K562 (cell line): Measurements from ENCODE around the gene TMEM170A. TPM values are rescaled to one million over a fixed set of nuclear protein-coding genes. Genes with fewer than 3 reads are reported as not detected.
A peak's percentile ranks its signal among the peaks of the same experiment; 100 is the strongest.

Experiments used
- ATF6 ChIP-seq: sonication (generic); formaldehyde crosslinking; IDR thresholded peaks from 2 replicates; pipeline ENCODE4 v1.4.0; 2020; ENCODE audit warnings: mild to moderate bottlenecking, missing genetic modification reagents
- EGR1 ChIP-seq: fragments of 450-650 bp; conservative IDR thresholded peaks from 2 replicates; pipeline ENCODE4 v1.6.1; 2017; ENCODE audit warnings: mild to moderate bottlenecking
- EZH2 ChIP-seq: IDR thresholded peaks from 2 replicates; pipeline ENCODE4 v1.6.1; 2012; ENCODE audit warnings: low read depth, mild to moderate bottlenecking, inconsistent platforms, low read length, borderline replicate concordance
- L3MBTL2 ChIP-seq: fragments of 450-650 bp; IDR thresholded peaks from 2 replicates; pipeline ENCODE4 v1.6.1; 2016; ENCODE audit warnings: mild to moderate bottlenecking, moderate library complexity
- LCOR ChIP-seq: sonication (generic); formaldehyde crosslinking; IDR thresholded peaks from 2 replicates; pipeline ENCODE4 v1.8.0; 2022; ENCODE audit warnings: mild to moderate bottlenecking, missing genetic modification reagents
- MTF1 ChIP-seq: fragments of 250-450 bp; sonication (Bioruptor Pico); IDR thresholded peaks from 2 replicates; pipeline ENCODE4 v1.9.0; 2021; ENCODE audit warnings: moderate library complexity, mild to moderate bottlenecking, inconsistent platforms, borderline replicate concordance
- NFXL1 ChIP-seq: fragments of 450-650 bp; formaldehyde crosslinking; IDR thresholded peaks from 2 replicates; pipeline ENCODE4 v1.4.0; 2021; ENCODE audit warnings: mild to moderate bottlenecking
- RERE ChIP-seq: sonication (generic); formaldehyde crosslinking; IDR thresholded peaks from 2 replicates; pipeline ENCODE4 v1.8.0; 2023; ENCODE audit warnings: missing genetic modification reagents, mild to moderate bottlenecking, borderline replicate concordance
- SMAD4 ChIP-seq: fragments of 250-450 bp; sonication (Bioruptor Pico); conservative IDR thresholded peaks from 2 replicates; pipeline ENCODE4 v1.8.0; 2021; ENCODE audit warnings: inconsistent platforms, mild to moderate bottlenecking, moderate library complexity
- SP2 ChIP-seq: IDR thresholded peaks from 2 replicates; pipeline ENCODE4 v1.6.1; 2011; ENCODE audit warnings: mild to moderate bottlenecking, low read depth, low read length, moderate library complexity; ENCODE audit not compliant: poor library complexity, severe bottlenecking; ENCODE audit errors: extremely low read depth
- TAF1 ChIP-seq: IDR thresholded peaks from 2 replicates; pipeline ENCODE4 v1.6.1; 2011; ENCODE audit warnings: mild to moderate bottlenecking, low read length, moderate library complexity; ENCODE audit not compliant: insufficient read depth, control insufficient read depth, severe bottlenecking; ENCODE audit errors: extremely low read depth
- ZNF12 ChIP-seq: sonication (generic); formaldehyde crosslinking; IDR thresholded peaks from 2 replicates; pipeline ENCODE4 v1.4.0; 2020; ENCODE audit warnings: mild to moderate bottlenecking, missing genetic modification reagents
- ZNF165 ChIP-seq: fragments of 250-450 bp; sonication (Bioruptor Pico); IDR thresholded peaks from 2 replicates; pipeline ENCODE4 v1.4.0; 2020; ENCODE audit warnings: borderline replicate concordance
- polyA plus RNA-seq, 8 experiments: library from polyadenylated mRNA; depleted of rRNA in 4 of 8; stranded (reverse) in 5 of 8; unstranded in 3 of 8; fragments of >200 nt; fragmentation: Nextera tagmentation in 2 of 8; fragmentation: Illumina TruSeq in 1 of 8; extraction: Ambion mirVana in 2 of 8; extraction: Trizol in 1 of 8; gene quantifications; 2 replicates each; pipeline versions ENCODE4 v1.2.1 to v1.2.3, GENCODE V29; 2011 to 2014; ENCODE audit warnings: inconsistent platforms in 1 of 8, missing spikeins in 1 of 8
- total RNA-seq, 7 experiments: library from RNA; depleted of rRNA in 6 of 7; stranded (reverse); fragments of >200 nt in 6 of 7; fragmentation: Illumina TruSeq in 2 of 7; extraction: Trizol in 2 of 7; gene quantifications; 2 replicates each; pipeline versions ENCODE4 v1.2.1 to v1.2.3, GENCODE V29; 2011 to 2021; ENCODE audit warnings: low replicate concordance in 1 of 7
- TF ChIP-seq, protein P1 (sequence below): IDR thresholded peaks from 2 replicates; pipeline ENCODE4 v1.6.1; 2011; ENCODE audit not compliant: insufficient read length; ENCODE audit errors: extremely low read depth
- TF ChIP-seq, protein P2 (sequence below), 2 experiments: IDR thresholded peaks in 1 of 2; conservative IDR thresholded peaks in 1 of 2; 2 replicates each; pipeline ENCODE4 v1.6.1; 2016; ENCODE audit warnings: low read depth in 2 of 2, mild to moderate bottlenecking in 1 of 2, missing compliant biosample characterization in 1 of 2, missing genetic modification characterization in 1 of 2, moderate library complexity in 1 of 2

TMEM170A gene
- total and polyA plus RNA-seq, 9 of the 15 experiments (the other 6 are each of a cell fraction or from before 2014, with no cell fraction given), result 6.1 to 30.2 (median 15.0) TPM

- no peak for TF ChIP-seq MTF1 (CRISPR knock-in tag)
- no peak for TF ChIP-seq ZNF12
- peak; percentile 70 for TF ChIP-seq SP2
- TF ChIP-seq EZH2, result no peak
- TF ChIP-seq, protein P1, sequence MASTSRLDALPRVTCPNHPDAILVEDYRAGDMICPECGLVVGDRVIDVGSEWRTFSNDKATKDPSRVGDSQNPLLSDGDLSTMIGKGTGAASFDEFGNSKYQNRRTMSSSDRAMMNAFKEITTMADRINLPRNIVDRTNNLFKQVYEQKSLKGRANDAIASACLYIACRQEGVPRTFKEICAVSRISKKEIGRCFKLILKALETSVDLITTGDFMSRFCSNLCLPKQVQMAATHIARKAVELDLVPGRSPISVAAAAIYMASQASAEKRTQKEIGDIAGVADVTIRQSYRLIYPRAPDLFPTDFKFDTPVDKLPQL, result no peak
- TF ChIP-seq ZNF165 (CRISPR knock-in tag), result no peak
- peak; percentile 83 for TF ChIP-seq LCOR (CRISPR knock-in tag)
- peak; percentile 73; the same call in 1 of the 2 replicates for TF ChIP-seq L3MBTL2
- TF ChIP-seq SMAD4 (CRISPR knock-in tag), result peak; percentile 47; the same call in 1 of the 2 replicates
- no peak for TF ChIP-seq ATF6 (CRISPR knock-in tag)
- peak; percentile 54 for TF ChIP-seq EGR1
- TF ChIP-seq RERE (CRISPR knock-in tag), result no peak
- TF ChIP-seq, protein P2, sequence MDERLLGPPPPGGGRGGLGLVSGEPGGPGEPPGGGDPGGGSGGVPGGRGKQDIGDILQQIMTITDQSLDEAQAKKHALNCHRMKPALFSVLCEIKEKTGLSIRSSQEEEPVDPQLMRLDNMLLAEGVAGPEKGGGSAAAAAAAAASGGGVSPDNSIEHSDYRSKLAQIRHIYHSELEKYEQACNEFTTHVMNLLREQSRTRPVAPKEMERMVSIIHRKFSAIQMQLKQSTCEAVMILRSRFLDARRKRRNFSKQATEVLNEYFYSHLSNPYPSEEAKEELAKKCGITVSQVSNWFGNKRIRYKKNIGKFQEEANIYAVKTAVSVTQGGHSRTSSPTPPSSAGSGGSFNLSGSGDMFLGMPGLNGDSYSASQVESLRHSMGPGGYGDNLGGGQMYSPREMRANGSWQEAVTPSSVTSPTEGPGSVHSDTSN (CRISPR knock-in tag; IDR thresholded peaks at IDR 0.05; ENCODE audit: low read depth), result peak; percentile 53; the same call in 1 of the 2 replicates
- TF ChIP-seq, protein P2 (tag; conservative IDR thresholded peaks at IDR 0.05; ENCODE audit: low read depth), result peak; percentile 92
- TF ChIP-seq NFXL1, result no peak
- peak; percentile 73 for TF ChIP-seq TAF1
Observed at GRCh38 chr16:75464122-75464918, at the start of gene TMEM170A (continued).
